SKM-1 (cell line): ENCODE measurements around the gene IVD.

ENCODE experiments used
- DNase-seq: peaks from one replicate; lab custom pipeline; 2025; ENCODE audit not compliant: unreplicated experiment; lab: John Stamatoyannopoulos, UW

The IVD gene

DNA sequence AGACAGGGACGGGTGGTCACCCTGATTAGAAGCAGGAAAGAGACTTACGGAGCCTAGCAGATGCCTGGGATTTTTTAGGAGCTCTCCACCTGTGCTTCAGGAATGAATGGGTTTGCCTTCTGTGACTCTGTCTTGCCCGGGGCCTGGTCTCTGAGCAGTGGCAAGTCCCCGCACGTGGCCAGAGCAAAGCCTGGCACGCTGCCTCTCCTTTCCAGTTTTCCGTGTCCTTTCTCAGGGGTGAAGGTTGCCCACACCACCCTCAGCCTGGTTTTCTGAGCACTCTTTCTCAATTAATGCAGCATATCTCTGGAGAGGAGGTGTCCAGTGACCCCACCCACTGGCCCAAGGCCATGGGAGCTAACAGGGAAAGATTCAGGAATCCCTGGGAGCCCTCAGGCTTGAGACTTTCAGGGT lies 50.7 kb downstream of the IVD start:
- no peak for DNase-seq

DNA sequence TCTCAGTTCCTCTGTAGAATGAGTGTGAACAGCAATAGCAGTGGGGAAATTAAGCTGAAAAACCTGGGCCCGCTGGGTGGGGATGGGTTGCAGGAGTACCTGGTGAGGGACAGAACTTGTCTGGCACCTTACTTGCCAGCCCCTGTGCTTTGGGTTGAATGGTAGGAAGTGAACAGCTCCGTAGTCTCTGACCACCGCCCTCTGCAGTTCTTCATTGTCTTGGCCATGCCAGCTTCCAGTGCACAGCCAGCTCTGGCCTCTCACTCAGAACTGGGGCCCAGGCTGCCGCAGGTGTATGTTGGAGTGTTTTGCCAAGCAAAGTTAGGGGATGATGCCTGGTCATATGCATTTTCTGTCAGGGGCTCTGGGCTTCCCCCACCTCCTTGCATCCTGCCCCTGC lies 51.1 kb downstream of the IVD start:
- DNase-seq = no peak

DNA sequence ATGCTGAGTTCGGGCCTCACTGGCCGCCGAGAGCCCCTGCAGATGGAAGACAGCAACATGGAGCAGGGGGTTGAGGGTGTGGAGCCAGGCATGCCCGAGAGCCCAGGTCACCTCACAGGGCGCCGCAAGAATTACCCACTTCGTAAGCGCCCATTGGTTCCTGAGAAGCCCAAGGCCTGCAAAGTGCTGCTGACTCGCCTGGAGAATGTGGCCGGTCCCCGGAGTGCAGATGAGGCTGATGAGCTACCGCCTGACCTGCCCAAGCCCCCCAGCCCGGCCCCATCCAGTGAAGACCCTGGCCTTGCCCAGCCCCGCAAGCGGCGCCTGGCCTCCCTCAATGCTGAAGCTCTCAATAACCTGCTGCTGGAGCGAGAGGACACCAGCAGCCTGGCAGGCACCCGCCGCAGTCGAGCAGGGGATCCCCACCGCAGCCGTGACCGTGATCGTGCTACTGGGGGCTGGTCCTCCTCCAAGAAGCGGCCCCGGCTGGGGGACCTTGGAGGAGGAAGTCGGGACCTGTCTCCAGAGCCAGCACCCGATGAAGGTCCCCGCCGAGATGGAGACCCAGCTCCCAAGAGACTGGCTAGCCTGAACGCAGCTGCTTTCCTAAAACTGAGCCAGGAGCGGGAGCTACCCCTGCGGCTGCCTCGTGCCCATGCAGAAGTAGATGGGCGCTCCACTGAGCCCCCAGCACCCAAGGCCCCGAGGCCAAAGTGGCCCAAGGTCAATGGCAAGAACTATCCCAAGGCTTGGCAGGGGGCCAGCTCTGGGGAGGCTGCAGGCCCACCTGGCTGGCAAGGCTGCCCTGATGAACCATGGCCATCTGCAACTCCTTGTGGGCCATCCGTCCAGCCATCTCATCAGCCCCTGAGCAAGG lies 53.1 kb downstream of the IVD start:
- DNase-seq = no peak

DNA sequence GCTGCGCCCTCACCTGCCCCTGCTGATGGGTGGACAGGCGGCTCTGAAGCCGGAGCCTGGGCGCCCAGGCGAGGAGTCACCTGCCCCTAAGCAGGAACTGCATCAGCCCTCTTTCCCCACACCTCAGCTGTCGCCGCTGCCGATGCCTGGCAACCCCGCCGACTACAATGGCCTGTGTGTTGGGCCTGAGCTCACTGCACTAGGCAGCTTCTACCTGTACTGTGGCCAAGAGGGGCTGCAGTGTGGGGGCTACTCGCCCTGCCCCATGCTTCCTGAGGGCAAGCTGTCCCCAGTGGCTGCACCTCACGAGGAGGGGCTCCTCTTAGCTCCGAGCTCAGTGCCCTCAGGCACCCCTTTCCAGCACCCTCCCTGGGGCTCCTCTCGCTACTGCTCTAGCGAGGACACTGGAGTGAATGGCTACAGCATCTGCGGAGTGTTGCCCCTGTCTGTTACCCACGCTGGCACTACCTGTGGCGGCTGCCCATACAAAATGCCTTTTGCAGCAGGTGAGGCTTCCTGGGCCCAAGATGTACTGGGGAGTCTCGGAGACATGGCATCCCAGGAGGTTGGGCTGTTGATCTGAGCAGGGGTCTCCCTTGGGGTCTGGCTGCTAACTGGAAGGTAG lies 53.9 kb downstream of the IVD start:
- DNase-seq = no peak

DNA sequence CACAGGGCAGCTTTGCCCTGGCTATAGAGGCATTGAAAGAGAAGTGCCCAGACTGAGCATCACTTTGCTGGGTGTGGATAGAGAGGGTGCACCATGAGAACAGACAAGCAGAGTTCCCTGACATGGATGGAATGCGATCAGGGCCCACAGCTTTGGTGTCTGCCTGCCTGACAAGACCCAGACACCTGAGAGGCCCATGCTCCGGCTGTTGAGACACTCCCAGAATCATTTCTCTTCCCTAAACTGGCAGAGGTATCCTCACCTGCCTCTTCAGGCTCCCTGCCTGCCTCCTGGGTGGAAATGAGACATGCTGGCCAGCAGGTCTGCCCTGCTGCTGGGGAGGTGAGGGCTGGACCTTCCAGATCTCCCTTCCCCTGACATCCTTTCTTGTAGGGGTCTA lies 54.8 kb downstream of the IVD start:
- no peak for DNase-seq

DNA sequence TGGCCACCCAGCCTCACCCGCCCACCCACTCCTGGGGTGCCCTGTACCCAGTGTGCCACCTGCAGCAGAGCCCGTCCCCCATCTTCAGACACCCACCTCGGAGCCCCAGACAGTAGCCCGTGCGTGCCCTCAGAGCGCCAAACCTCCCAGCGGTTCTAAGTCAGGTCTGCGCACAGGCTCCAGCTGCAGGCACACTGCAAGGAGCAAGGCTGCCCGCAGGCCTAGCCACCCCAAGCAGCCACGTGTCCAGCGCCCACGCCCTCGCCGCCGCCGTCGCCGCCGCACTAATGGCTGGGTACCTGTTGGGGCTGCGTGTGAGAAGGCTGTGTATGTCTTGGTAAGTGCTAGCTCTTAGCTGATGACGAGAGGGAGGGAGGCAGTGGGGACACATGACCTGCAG lies 56.4 kb downstream of the IVD start:
- no peak for DNase-seq

DNA sequence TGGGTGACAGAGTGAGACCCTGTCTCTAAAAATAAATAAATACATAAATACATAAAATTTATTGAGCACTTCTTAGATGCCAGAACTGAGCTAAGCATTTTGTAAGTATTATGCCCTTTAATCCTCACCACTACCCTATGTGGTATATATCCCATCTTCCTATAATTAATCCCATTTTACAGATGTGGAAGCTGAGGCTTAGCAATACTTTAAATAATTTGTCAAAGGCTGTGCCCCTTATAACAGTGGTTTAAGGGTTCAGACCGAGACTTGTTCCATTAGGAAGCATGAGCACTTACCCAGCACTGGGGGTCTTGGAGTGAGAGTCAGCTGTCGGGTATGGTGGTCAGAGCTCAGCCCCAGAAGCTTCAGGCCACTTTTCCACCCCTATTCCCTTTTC lies 57.7 kb downstream of the IVD start:
- DNase-seq = no peak

DNA sequence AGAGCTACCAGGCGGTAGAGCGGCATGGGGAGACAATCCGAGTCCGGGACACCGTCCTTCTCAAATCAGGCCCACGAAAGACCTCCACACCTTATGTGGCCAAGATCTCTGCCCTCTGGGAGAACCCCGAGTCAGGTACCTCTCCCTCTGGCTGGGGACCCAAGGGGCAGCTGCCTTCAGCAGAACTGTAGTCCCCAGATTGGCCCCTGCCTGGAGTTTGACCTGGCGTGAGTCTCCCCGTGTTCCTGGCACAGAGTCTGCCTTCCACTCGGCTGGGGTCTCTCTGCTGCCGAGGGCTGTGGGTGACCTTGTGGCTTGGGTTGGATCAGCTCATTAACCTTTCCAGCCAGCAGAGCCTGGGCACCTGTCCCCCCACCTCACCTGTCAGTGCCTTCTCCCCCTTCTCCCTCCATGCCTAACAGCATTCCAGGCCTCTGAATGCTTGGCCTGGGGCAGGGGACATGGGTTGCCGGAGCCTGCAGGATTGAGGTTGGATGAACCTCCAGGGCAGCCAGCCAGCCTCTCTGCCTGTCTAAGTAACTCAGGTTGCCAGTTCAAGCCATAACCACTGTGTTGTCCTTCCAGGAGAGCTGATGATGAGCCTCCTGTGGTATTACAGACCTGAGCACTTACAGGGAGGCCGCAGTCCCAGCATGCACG lies 58.4 kb downstream of the IVD start:
- no peak for DNase-seq

DNA sequence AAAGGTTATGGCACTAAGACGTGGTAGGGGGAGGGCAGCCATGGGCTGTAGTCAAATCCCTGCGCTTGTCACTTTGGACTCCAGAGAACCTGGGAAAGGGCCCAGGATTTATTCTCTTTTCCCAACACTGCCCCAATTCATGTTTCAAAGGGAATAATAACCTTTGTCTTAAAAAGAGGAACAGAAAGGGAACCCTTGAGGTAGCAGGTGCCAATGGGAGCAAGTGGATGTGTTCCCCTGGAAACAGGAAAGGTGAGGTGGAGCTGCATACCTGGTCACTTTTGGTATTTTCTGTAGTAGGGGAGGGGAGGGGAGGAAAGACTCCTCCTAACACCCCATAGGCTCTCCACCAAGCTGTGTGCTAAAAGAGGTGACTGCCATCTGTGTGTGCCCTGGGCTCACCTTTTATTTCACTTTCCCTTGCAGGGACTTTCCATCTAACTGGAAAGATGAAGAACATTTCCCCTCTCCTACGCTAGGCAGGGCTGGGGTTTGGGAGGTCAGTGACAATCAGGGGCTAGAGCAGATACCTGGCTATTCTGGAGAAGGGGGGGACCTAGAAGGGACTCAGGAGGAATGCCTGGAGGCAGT lies 59.1 kb downstream of the IVD start:
- DNase-seq = no peak

DNA sequence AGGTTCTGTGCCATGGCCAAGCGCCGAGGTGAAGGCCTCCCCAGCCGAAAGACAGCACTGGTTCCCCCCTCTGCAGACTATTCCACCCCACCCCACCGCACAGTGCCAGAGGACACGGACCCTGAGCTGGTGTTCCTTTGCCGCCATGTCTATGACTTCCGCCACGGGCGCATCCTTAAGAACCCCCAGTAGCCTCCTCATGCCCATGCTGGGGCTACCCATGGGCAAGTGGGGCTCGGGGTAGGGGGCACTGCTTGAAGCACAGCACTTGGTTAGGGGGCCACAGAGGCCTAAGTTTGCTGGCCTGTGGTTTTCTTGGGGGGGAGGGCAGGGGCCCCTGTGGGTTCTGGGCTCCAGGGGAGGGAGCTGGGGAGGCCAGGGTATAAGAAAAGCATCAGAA lies 60.3 kb downstream of the IVD start:
- no peak for DNase-seq

DNA sequence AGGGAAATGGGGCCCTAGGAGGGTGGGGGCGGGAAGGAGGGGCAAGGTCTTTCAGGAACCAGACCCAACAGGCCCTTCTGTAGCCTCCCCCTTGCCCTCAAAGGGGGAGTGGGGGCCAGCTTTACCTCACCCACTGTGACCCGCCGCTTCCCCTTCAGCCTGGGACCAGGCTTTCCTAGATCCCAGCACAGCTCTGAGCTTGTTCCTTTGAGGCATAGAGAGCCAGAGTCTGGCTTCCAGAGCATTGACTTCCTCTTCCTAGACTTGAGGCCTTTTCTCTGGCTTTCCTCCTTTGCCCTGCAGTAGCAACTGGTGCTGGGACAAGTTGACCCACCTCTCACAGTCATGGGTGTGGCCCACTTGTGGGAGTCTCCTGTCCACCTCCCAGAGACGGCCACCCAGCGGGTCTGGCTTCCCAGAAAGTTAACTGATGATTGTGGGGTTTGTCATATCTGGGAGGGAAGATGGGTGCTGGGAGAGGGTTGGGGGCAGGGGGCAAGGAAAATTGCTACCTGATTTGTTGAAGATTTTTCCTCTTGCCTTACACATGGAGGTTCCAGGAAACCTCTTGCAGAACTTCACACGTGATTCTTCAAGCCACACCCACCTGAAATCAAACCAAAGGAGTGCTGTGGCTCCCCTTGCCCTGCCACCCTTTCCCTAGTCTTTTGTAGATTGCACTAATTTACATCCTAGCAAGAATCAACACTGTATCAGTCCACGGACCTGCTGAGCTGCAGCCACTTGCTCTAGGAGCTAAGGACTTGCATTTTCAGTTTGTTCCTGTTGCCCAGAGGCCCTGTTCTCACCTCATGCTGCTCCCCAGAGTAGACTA lies 61.0 kb downstream of the IVD start:
- no peak for DNase-seq

DNA sequence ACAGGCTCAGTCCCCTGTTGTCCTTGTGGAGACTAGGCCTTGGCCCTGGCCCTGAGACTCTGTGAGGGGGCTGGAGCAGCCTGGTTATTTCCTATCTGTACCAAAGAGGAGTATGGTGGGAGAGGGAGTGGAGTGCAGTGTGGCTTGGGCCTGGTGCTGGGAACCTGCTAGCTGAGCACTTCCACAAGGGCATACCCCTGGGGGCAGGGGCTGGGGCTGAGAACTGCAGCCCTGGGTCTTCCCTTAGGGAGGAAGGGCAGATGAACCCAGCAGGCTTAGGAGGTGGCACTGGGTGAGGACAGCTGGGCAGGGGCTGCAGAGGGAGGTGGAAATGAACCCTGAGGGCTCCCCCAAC lies 61.6 kb downstream of the IVD start:
- no peak for DNase-seq

DNA sequence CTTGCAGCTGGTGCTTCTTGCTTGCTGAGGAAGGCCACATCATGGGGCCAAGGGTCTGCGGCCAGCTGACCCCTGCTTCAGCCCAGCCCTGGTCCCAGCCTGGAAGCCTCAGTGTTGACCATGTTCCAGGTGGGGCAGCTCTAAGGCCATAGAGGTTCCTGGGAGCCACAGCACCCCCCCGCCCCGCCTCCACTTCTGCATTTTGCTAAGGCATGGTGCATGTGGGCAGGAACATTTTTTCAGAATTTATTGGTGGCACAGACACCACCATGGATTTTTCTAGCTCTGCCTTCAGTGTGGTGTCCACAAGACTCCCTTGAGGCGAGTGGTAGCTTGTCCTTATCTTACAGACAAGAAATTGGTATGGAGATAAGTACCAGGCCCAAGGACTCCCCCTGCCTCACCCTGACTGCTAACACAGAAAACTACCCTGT lies 63.3 kb downstream of the IVD start:
- DNase-seq = no peak

DNA sequence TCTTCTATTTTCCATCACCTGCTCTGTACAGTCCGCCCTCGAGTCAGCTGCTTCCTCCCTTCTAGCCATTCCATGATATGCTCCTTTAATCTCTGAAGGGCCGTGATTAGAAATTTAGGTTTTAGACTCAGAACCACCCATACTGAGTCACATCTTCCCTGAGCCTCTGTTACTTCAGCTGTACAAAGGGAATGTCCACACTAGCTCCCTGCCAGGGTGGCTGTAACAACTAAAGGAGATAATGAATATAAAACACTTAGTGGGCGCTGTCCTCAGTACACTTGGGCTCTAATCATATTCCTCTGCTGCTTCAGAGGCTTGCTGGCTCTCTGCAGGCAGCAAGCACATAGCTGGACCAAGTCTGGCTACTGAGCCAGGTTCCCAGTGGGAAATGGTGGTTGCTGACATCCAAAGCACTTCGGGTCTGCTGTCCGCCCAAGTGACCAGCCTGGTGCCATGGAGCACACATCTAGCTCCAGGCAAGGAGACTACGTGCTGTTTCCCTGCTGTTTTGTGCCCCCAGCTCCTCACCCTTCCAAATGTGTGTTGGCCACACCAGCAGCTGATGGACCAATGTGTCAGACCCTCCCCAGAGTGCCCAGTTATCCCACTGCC lies 64.3 kb downstream of the IVD start:
- DNase-seq = no peak

DNA sequence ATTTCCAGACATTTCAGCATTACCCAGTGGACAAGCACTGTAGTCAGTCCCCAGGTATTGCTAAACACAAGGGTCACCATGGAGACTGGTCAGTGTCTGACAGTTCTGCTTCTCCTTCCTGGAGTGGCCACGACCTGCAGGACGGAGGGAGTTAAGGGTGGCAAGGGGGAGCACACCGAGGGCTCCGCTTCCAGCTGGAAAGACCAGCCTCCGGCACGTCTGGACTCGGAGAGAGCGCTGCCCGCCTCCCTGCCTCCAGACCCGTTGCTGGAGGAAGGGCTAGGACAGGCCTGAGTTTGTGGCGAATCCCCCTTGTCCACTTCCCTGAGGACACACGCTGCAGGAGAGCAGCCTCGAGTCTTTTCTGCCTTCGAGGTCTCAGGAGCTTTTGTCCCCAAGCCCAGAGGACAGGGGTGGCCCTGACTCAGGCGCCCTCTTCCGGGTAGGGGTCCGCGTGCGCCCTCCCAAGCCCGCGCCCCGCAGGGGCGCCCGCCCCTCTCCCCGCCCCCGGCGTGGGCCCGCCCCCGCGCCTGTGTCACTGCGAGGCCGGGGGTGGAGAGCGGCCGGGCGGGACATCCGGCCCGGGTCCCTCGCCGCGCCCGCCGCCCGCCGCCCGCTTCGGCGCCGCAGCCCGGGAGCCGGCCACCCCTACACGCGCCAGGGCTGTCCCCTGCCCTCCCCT lies 65.0 kb downstream of the IVD start, which contains the start of gene CHST14:
TSS of gene CHST14 (plus strand) at position 562 of the 682 bp plus-strand sequence. CDS start 230 bp downstream, outside the sequence.
- DNase-seq = no peak
